Keratinocyte (primary cell): ENCODE measurements around the gene TMEM217. TPM values are rescaled to one million over a fixed set of nuclear protein-coding genes. Genes with fewer than 3 reads are reported as not detected.

Experiments used
- DNase-seq: peaks from one replicate; pipeline ENCODE4 v3.0.0-alpha.2; 2011; ENCODE audit warnings: low read depth, missing footprints, low spot score
- FAIRE-seq: peaks from 2 replicates; lab custom pipeline; 2011; peaks lifted over from hg19 to GRCh38; lab: Jason Lieb, UNC
- H2AFZ ChIP-seq: 2 replicates; pipeline ENCODE4 v1.6.0; 2012; ENCODE audit warnings: low read length, control low read depth, inconsistent platforms; ENCODE audit not compliant: control insufficient read depth
- H3K27ac ChIP-seq: 2 replicates; pipeline ENCODE4 v1.5.1; 2011; ENCODE audit warnings: low read length; ENCODE audit not compliant: control insufficient read depth, insufficient read depth
- H3K27me3 ChIP-seq: 3 replicates; pipeline ENCODE4 v1.6.0; 2011; ENCODE audit warnings: low read length; ENCODE audit not compliant: control insufficient read depth, insufficient read depth; ENCODE audit errors: extremely low read depth
- H3K36me3 ChIP-seq, 2 experiments: 2 replicates in 1 of 2; 3 replicates in 1 of 2; pipeline ENCODE4 v1.5.1; 2011; ENCODE audit warnings: low read length in 2 of 2, mild to moderate bottlenecking in 1 of 2; ENCODE audit not compliant: control insufficient read depth in 2 of 2, insufficient read depth in 2 of 2; ENCODE audit errors: extremely low read depth in 1 of 2
- H3K4me1 ChIP-seq: 3 replicates; pipeline ENCODE4 v1.5.1; 2011; ENCODE audit warnings: low read length; ENCODE audit not compliant: control insufficient read depth, insufficient read depth; ENCODE audit errors: extremely low read depth
- H3K4me2 ChIP-seq: 3 replicates; pipeline ENCODE4 v1.6.0; 2011; ENCODE audit warnings: low read depth, low read length; ENCODE audit not compliant: control insufficient read depth, insufficient read depth; ENCODE audit errors: extremely low read depth
- H3K4me3 ChIP-seq, 3 experiments: fragments of 200-600 bp in 1 of 3; sonication (generic) in 1 of 3; 2 replicates in 2 of 3; 3 replicates in 1 of 3; pipeline ENCODE4 v1.5.1; 2011 to 2016; ENCODE audit warnings: low read length in 3 of 3, mild to moderate bottlenecking in 3 of 3, control low read depth in 2 of 3, inconsistent platforms in 1 of 3, low read depth in 1 of 3, mixed read lengths in 1 of 3, mixed run types in 1 of 3, moderate library complexity in 1 of 3; ENCODE audit not compliant: control insufficient read depth in 2 of 3, insufficient read depth in 2 of 3; ENCODE audit errors: extremely low read depth in 1 of 3
- H3K79me2 ChIP-seq: 2 replicates; pipeline ENCODE4 v1.6.0; 2012; ENCODE audit warnings: low read length; ENCODE audit not compliant: control insufficient read depth, insufficient read depth
- H3K9ac ChIP-seq: 3 replicates; pipeline ENCODE4 v1.6.0; 2011; ENCODE audit warnings: low read length; ENCODE audit not compliant: control insufficient read depth, insufficient read depth; ENCODE audit errors: extremely low read depth
- H3K9me1 ChIP-seq: 3 replicates; pipeline ENCODE4 v1.6.0; 2011; ENCODE audit warnings: low read length; ENCODE audit not compliant: control insufficient read depth, insufficient read depth; ENCODE audit errors: extremely low read depth
- H3K9me3 ChIP-seq: 2 replicates; pipeline ENCODE4 v1.5.1; 2012; ENCODE audit warnings: low read depth, low read length; ENCODE audit not compliant: control insufficient read depth
- H4K20me1 ChIP-seq: 3 replicates; pipeline ENCODE4 v1.6.0; 2011; ENCODE audit warnings: low read length; ENCODE audit not compliant: control insufficient read depth, insufficient read depth; ENCODE audit errors: extremely low read depth
- EZH2 ChIP-seq: IDR thresholded peaks from one replicate; pipeline ENCODE4 v1.6.1; 2012; ENCODE audit warnings: inconsistent platforms, mild to moderate bottlenecking, low read length, moderate library complexity
- dilution Hi-C: fragments of 300-500 bp; cut with MboI; formaldehyde crosslinking; loops from one replicate; pipeline ENCODE4 v1.7.0; 2020; ENCODE audit warnings: low sequenced_read_pairs; ENCODE audit not compliant: extremely low pct_ligation_motif_present
- polyA plus RNA-seq, 5 experiments: library from polyadenylated mRNA; depleted of rRNA in 3 of 5; stranded (reverse) in 3 of 5; stranded (forward) in 1 of 5; unstranded in 1 of 5; fragments of >200 nt; gene quantifications; 1 replicate in 1 of 5; 2 replicates in 3 of 5; 3 replicates in 1 of 5; pipeline versions ENCODE4 v1.2.1 to v1.2.3, GENCODE V29; 2011 to 2012; ENCODE audit warnings: missing spikeins in 2 of 5, low read depth in 1 of 5, low replicate concordance in 1 of 5
- TF ChIP-seq, protein P1 (sequence below), 3 experiments: IDR thresholded peaks in 1 of 3; conservative IDR thresholded peaks in 1 of 3; optimal IDR thresholded peaks in 1 of 3; 2 replicates in 2 of 3; 3 replicates in 1 of 3; pipeline versions ENCODE3 to v1.5.1; 2011; ENCODE audit warnings: low read length in 3 of 3, mild to moderate bottlenecking in 3 of 3, moderate library complexity in 2 of 3, control low read depth in 1 of 3, inconsistent platforms in 1 of 3; ENCODE audit not compliant: insufficient read depth in 2 of 3; ENCODE audit errors: extremely low read depth in 1 of 3

Gene TMEM217
- polyA plus RNA-seq, 1 donor (not counting 4 experiments of a cell fraction or from before 2014, with no cell fraction given) = 0.80 TPM

- dilution Hi-C loops = no loop called here
- peak overlapping the region in 2 of 3 experiments; percentile 79 to 96 for H3K4me3 ChIP-seq
- H3K9me3 ChIP-seq = no peaks in the 10 kb centered on the region
- peaks cover 25% of the 10 kb centered on the region for H3K4me1 ChIP-seq
- no peak for TF ChIP-seq EZH2
- TF ChIP-seq, protein P1, sequence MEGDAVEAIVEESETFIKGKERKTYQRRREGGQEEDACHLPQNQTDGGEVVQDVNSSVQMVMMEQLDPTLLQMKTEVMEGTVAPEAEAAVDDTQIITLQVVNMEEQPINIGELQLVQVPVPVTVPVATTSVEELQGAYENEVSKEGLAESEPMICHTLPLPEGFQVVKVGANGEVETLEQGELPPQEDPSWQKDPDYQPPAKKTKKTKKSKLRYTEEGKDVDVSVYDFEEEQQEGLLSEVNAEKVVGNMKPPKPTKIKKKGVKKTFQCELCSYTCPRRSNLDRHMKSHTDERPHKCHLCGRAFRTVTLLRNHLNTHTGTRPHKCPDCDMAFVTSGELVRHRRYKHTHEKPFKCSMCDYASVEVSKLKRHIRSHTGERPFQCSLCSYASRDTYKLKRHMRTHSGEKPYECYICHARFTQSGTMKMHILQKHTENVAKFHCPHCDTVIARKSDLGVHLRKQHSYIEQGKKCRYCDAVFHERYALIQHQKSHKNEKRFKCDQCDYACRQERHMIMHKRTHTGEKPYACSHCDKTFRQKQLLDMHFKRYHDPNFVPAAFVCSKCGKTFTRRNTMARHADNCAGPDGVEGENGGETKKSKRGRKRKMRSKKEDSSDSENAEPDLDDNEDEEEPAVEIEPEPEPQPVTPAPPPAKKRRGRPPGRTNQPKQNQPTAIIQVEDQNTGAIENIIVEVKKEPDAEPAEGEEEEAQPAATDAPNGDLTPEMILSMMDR (optimal IDR thresholded peaks at IDR 0.05 in 1 of 3, IDR thresholded peaks at IDR 0.05 in 1 of 3, conservative IDR thresholded peaks at IDR 0.05 in 1 of 3; ENCODE audit: extremely low read depth in 1 of 3, insufficient read depth in 2 of 3, low read length in 3 of 3) = no peak
- DNase-seq (no peak), FAIRE-seq (no peak)
- no peak overlapping the region for H2AFZ ChIP-seq
- H3K27ac ChIP-seq = peak overlapping the region; percentile 97
- no peaks in the 10 kb centered on the region for H3K27me3 ChIP-seq
- H3K4me2 ChIP-seq = peak overlapping the region; percentile 93
- H3K36me3 ChIP-seq = peaks cover 0 to 4% of the 10 kb centered on the region in 2 experiments
- H3K9me1 ChIP-seq = peaks cover 3% of the 10 kb centered on the region
- H3K9ac ChIP-seq = peak overlapping the region; percentile 98
- peaks cover 54% of the 10 kb centered on the region for H3K79me2 ChIP-seq
- no peaks in the 10 kb centered on the region for H4K20me1 ChIP-seq
Measured at GRCh38 chr6:37259191-37259590, 1.2 kb upstream of the TMEM217 start.

DNA sequence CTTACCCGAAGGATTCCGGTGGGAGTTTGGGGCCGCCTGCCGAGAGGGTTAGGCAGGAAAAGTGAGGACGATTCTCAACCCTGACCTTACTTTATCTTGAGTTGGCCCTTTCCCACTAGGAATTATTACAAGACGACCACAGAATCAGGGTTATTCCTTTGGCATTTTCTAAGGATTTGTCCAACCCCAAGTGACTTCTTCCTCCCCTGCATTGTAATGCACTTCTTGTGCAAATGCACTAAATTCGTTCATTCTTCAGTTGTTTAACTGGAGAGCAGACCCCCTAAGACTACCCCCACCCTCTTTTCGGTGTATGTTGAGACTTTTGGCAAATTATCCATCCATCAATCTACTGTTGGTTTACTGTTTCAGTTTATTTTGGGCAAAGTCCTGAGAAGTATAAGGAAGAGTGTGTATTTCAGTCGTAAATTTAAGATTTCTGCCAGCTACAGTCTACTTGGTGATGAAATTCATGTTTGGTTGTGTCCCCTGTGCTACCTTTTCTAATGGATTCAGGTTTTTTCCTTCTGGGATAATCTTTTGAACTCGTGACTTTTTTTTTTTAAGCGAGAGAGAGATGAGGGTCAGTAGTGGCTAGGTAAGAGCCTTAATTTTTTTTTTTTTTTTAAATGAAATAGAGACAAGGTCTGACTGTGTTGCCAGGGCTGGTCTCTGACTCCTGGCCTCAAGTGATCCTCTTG, 611 bp upstream of the TMEM217 start:
- peak overlapping the region; percentile 97 for H3K27ac ChIP-seq
- H3K4me3 ChIP-seq = peak overlapping the region; percentile 76 to 96 (median 79)
- no peaks in the 10 kb centered on the region for H3K9me3 ChIP-seq
- no peak for DNase-seq
- H3K27me3 ChIP-seq = no peaks in the 10 kb centered on the region
- peak overlapping the region; percentile 93 for H3K4me2 ChIP-seq
- peaks cover 51% of the 10 kb centered on the region for H3K79me2 ChIP-seq
- H3K36me3 ChIP-seq = peaks cover 0 to 4% of the 10 kb centered on the region in 2 experiments
- H3K9me1 ChIP-seq = peaks cover 3% of the 10 kb centered on the region
- dilution Hi-C loops = no loop called here
- H4K20me1 ChIP-seq = no peaks in the 10 kb centered on the region
- H3K9ac ChIP-seq = peak overlapping the region; percentile 98
- no peak for TF ChIP-seq EZH2
- TF ChIP-seq, protein P1 (optimal IDR thresholded peaks at IDR 0.05 in 1 of 3, IDR thresholded peaks at IDR 0.05 in 1 of 3, conservative IDR thresholded peaks at IDR 0.05 in 1 of 3; ENCODE audit: extremely low read depth in 1 of 3, insufficient read depth in 2 of 3, low read length in 3 of 3) = no peak
- H2AFZ ChIP-seq = peak overlapping the region; percentile 75
- peaks cover 25% of the 10 kb centered on the region for H3K4me1 ChIP-seq
- no peak for FAIRE-seq
